WTC11 (cell line): ENCODE results near the gene SLC7A4.

ENCODE experiments used
- TF ChIP-seq, protein P1 (sequence below): fragments of 200-600 bp; IDR thresholded peaks from 2 replicates; pipeline ENCODE4 v1.8.0; 2022; ENCODE audit warnings: antibody characterized with exemption
- TF ChIP-seq, protein P2 (sequence below): sonication (generic); formaldehyde crosslinking; IDR thresholded peaks from 2 replicates; pipeline ENCODE4 v1.8.0; 2023; ENCODE audit warnings: mild to moderate bottlenecking, missing genetic modification reagents
- TF ChIP-seq, protein P3 (sequence below): sonication (generic); formaldehyde crosslinking; IDR thresholded peaks from 2 replicates; pipeline ENCODE4 v1.8.1; 2023; ENCODE audit warnings: mild to moderate bottlenecking, moderate library complexity, missing genetic modification reagents

DNA sequence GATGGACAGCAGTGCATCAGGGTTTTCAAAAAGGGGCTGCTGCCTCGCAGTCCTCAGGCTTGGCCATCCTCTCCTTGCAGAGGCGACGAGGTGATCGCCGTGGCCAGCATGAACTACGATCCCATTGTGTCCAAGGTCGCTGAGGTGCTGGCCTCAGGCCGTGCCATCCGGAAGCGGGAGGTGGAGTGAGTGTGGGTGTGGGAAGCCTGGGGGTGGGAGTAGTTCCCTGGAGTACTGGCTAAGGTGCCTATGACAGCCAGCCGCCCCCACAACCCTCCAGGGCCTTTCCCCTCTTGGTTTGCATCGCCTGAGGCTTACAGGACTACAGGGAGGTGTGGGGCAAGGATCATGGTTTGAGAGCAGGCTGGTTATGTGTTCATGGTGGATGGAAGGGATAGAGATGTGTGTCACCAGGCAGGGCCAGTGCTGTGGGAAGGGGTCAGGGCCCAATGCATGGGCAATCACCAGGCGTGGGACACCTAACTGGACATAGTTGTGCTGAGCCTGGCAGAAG, 52.4 kb downstream of the SLC7A4 start:
- TF ChIP-seq, protein P1, sequence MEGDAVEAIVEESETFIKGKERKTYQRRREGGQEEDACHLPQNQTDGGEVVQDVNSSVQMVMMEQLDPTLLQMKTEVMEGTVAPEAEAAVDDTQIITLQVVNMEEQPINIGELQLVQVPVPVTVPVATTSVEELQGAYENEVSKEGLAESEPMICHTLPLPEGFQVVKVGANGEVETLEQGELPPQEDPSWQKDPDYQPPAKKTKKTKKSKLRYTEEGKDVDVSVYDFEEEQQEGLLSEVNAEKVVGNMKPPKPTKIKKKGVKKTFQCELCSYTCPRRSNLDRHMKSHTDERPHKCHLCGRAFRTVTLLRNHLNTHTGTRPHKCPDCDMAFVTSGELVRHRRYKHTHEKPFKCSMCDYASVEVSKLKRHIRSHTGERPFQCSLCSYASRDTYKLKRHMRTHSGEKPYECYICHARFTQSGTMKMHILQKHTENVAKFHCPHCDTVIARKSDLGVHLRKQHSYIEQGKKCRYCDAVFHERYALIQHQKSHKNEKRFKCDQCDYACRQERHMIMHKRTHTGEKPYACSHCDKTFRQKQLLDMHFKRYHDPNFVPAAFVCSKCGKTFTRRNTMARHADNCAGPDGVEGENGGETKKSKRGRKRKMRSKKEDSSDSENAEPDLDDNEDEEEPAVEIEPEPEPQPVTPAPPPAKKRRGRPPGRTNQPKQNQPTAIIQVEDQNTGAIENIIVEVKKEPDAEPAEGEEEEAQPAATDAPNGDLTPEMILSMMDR = no peak
- TF ChIP-seq, protein P2, sequence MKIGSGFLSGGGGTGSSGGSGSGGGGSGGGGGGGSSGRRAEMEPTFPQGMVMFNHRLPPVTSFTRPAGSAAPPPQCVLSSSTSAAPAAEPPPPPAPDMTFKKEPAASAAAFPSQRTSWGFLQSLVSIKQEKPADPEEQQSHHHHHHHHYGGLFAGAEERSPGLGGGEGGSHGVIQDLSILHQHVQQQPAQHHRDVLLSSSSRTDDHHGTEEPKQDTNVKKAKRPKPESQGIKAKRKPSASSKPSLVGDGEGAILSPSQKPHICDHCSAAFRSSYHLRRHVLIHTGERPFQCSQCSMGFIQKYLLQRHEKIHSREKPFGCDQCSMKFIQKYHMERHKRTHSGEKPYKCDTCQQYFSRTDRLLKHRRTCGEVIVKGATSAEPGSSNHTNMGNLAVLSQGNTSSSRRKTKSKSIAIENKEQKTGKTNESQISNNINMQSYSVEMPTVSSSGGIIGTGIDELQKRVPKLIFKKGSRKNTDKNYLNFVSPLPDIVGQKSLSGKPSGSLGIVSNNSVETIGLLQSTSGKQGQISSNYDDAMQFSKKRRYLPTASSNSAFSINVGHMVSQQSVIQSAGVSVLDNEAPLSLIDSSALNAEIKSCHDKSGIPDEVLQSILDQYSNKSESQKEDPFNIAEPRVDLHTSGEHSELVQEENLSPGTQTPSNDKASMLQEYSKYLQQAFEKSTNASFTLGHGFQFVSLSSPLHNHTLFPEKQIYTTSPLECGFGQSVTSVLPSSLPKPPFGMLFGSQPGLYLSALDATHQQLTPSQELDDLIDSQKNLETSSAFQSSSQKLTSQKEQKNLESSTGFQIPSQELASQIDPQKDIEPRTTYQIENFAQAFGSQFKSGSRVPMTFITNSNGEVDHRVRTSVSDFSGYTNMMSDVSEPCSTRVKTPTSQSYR (CRISPR knock-in tag) = no peak
- TF ChIP-seq, protein P3, sequence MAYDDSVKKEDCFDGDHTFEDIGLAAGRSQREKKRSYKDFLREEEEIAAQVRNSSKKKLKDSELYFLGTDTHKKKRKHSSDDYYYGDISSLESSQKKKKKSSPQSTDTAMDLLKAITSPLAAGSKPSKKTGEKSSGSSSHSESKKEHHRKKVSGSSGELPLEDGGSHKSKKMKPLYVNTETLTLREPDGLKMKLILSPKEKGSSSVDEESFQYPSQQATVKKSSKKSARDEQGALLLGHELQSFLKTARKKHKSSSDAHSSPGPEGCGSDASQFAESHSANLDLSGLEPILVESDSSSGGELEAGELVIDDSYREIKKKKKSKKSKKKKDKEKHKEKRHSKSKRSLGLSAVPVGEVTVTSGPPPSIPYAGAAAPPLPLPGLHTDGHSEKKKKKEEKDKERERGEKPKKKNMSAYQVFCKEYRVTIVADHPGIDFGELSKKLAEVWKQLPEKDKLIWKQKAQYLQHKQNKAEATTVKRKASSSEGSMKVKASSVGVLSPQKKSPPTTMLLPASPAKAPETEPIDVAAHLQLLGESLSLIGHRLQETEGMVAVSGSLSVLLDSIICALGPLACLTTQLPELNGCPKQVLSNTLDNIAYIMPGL (CRISPR knock-in tag) = no peak
